PFSK-1 (cell line): ENCODE measurements around the gene DDN.
A peak's percentile ranks its signal among the peaks of the same experiment; 100 is the strongest.

ENCODE experiments used
- FOXP2 ChIP-seq: optimal IDR thresholded peaks from 2 replicates; pipeline ENCODE3; 2011; ENCODE audit warnings: borderline replicate concordance, control low read depth, inconsistent platforms; ENCODE audit not compliant: insufficient read depth; ENCODE audit errors: extremely low read length, extremely low read depth
- POLR2AphosphoS5 ChIP-seq: IDR thresholded peaks from 2 replicates; pipeline ENCODE4 v1.6.1; 2012; ENCODE audit warnings: low read depth, mild to moderate bottlenecking, control low read depth, low read length, moderate library complexity
- REST ChIP-seq, 2 experiments: IDR thresholded peaks; 2 replicates each; pipeline versions ENCODE4 v1.6.1 to v1.8.0; 2011 to 2012; ENCODE audit warnings: low read depth in 2 of 2, low read length in 2 of 2, control low read depth in 1 of 2, inconsistent platforms in 1 of 2, mild to moderate bottlenecking in 1 of 2, moderate library complexity in 1 of 2; ENCODE audit not compliant: insufficient read depth in 1 of 2
- SIN3A ChIP-seq: IDR thresholded peaks from 2 replicates; pipeline ENCODE4 v1.6.1; 2012; ENCODE audit warnings: mild to moderate bottlenecking, low read length, moderate library complexity, borderline replicate concordance; ENCODE audit not compliant: insufficient read depth
- TAF1 ChIP-seq: IDR thresholded peaks from 2 replicates; pipeline ENCODE4 v1.6.1; 2012; ENCODE audit warnings: low read length, control low read depth, borderline replicate concordance; ENCODE audit not compliant: insufficient read depth

- TF ChIP-seq POLR2AphosphoS5 (peak; percentile 81), REST (IDR thresholded peaks at IDR 0.05; ENCODE audit: insufficient read depth in 1 of 2, low read depth in 2 of 2, low read length in 2 of 2) (no peak), TAF1 (peak; percentile 65; the same call in 1 of the 2 replicates), SIN3A (peak; percentile 99), FOXP2 (peak; percentile 79)
These were observed 41.8 kb downstream of the DDN start, which contains the start of gene ARF3 for GRCh38 chr12:48957141-48958048.
